SK-N-SH treated with all-trans-retinoic acid at 6 μM for 48 hours (cell line): ENCODE measurements around the gene OR4K14.

ENCODE experiments used
- ATAC-seq: fragments of 200-7000 bp; cut with Tn5 transposase; 3 replicates; pipeline ENCODE4 v1.9.1; 2020; ENCODE audit warnings: mild to moderate bottlenecking, moderate library complexity
- ARNTL ChIP-seq: fragments of 450-650 bp; formaldehyde crosslinking; IDR thresholded peaks from 2 replicates; pipeline ENCODE4 v1.5.0; 2020; ENCODE audit warnings: low read depth, mild to moderate bottlenecking, moderate library complexity, borderline replicate concordance
- BACH2 ChIP-seq: fragments of 250-450 bp; sonication (Bioruptor Pico); IDR thresholded peaks from 2 replicates; pipeline ENCODE4 v1.9.0; 2021; ENCODE audit warnings: mild to moderate bottlenecking, borderline replicate concordance
- CSDC2 ChIP-seq: fragments of 250-450 bp; sonication (Bioruptor Pico); IDR thresholded peaks from 2 replicates; pipeline ENCODE4 v1.5.0; 2020; ENCODE audit warnings: mild to moderate bottlenecking, moderate library complexity
- GLIS3 ChIP-seq: fragments of 250-450 bp; sonication (Bioruptor Pico); IDR thresholded peaks from 2 replicates; pipeline ENCODE4 v1.5.0; 2020; ENCODE audit warnings: mild to moderate bottlenecking, moderate library complexity
- ISL1 ChIP-seq: fragments of 250-450 bp; sonication (Bioruptor Pico); IDR thresholded peaks from 2 replicates; pipeline ENCODE4 v2.1.2; 2022; ENCODE audit warnings: mild to moderate bottlenecking, moderate library complexity
- OSR1 ChIP-seq: fragments of 250-450 bp; sonication (Bioruptor Pico); IDR thresholded peaks from 2 replicates; pipeline ENCODE4 v1.8.0; 2022; ENCODE audit warnings: moderate library complexity, mild to moderate bottlenecking, inconsistent platforms
- PATZ1 ChIP-seq: fragments of 250-450 bp; sonication (Bioruptor Pico); IDR thresholded peaks from 2 replicates; pipeline ENCODE4 v1.8.0; 2020; ENCODE audit warnings: mild to moderate bottlenecking, moderate library complexity, borderline replicate concordance
- POU6F1 ChIP-seq: fragments of 250-450 bp; sonication (Bioruptor Pico); IDR thresholded peaks from 2 replicates; pipeline ENCODE4 v1.8.0; 2021; ENCODE audit warnings: low read depth, mild to moderate bottlenecking, moderate library complexity, borderline replicate concordance
- PPARA ChIP-seq: fragments of 250-450 bp; sonication (Bioruptor Pico); IDR thresholded peaks from 2 replicates; pipeline ENCODE4 v1.5.0; 2020; ENCODE audit warnings: mild to moderate bottlenecking, borderline replicate concordance
- RARB ChIP-seq: fragments of 250-450 bp; sonication (Bioruptor Pico); IDR thresholded peaks from 2 replicates; pipeline ENCODE4 v1.8.0; 2021; ENCODE audit warnings: mild to moderate bottlenecking, moderate library complexity
- SNAI2 ChIP-seq: fragments of 250-450 bp; sonication (Bioruptor Pico); IDR thresholded peaks from 2 replicates; pipeline ENCODE4 v1.5.0; 2020; ENCODE audit warnings: mild to moderate bottlenecking, moderate library complexity
- TCF4 ChIP-seq: fragments of 250-450 bp; sonication (Bioruptor Pico); IDR thresholded peaks from 2 replicates; pipeline ENCODE4 v1.8.0; 2021; ENCODE audit warnings: mild to moderate bottlenecking, moderate library complexity, borderline replicate concordance
- TOX ChIP-seq: fragments of 250-450 bp; sonication (Bioruptor Pico); IDR thresholded peaks from 2 replicates; pipeline ENCODE4 v1.8.0; 2021; ENCODE audit warnings: mild to moderate bottlenecking, moderate library complexity, borderline replicate concordance
- ZC3H10 ChIP-seq: fragments of 250-450 bp; sonication (Bioruptor Pico); IDR thresholded peaks from 2 replicates; pipeline ENCODE4 v1.5.1; 2021; ENCODE audit warnings: mild to moderate bottlenecking, moderate library complexity
- ZFP3 ChIP-seq: fragments of 250-450 bp; sonication (Bioruptor Pico); IDR thresholded peaks from 2 replicates; pipeline ENCODE4 v1.5.0; 2020; ENCODE audit warnings: mild to moderate bottlenecking, moderate library complexity
- ZFP30 ChIP-seq: fragments of 450-650 bp; formaldehyde crosslinking; IDR thresholded peaks from 2 replicates; pipeline ENCODE4 v1.5.0; 2022; ENCODE audit warnings: mild to moderate bottlenecking, moderate library complexity
- ZNF70 ChIP-seq: fragments of 450-650 bp; formaldehyde crosslinking; IDR thresholded peaks from 2 replicates; pipeline ENCODE4 v1.5.0; 2020; ENCODE audit warnings: mild to moderate bottlenecking, moderate library complexity
- ZNF8 ChIP-seq: fragments of 450-650 bp; formaldehyde crosslinking; IDR thresholded peaks from 2 replicates; pipeline ENCODE4 v1.5.0; 2020; ENCODE audit warnings: mild to moderate bottlenecking, moderate library complexity
- TF ChIP-seq, protein P1 (sequence below): fragments of 250-450 bp; sonication (Bioruptor Pico); IDR thresholded peaks from 2 replicates; pipeline ENCODE4 v1.5.1; 2021; ENCODE audit warnings: mild to moderate bottlenecking, moderate library complexity
- TF ChIP-seq, protein P2 (sequence below): fragments of 250-450 bp; sonication (Bioruptor Pico); IDR thresholded peaks from 2 replicates; pipeline ENCODE4 v1.5.1; 2020; ENCODE audit warnings: low read depth, mild to moderate bottlenecking, moderate library complexity
- TF ChIP-seq, protein P3 (sequence below): fragments of 250-450 bp; sonication (Bioruptor Pico); IDR thresholded peaks from 2 replicates; pipeline ENCODE4 v1.5.0; 2020; ENCODE audit warnings: mild to moderate bottlenecking, moderate library complexity

Gene OR4K14

DNA sequence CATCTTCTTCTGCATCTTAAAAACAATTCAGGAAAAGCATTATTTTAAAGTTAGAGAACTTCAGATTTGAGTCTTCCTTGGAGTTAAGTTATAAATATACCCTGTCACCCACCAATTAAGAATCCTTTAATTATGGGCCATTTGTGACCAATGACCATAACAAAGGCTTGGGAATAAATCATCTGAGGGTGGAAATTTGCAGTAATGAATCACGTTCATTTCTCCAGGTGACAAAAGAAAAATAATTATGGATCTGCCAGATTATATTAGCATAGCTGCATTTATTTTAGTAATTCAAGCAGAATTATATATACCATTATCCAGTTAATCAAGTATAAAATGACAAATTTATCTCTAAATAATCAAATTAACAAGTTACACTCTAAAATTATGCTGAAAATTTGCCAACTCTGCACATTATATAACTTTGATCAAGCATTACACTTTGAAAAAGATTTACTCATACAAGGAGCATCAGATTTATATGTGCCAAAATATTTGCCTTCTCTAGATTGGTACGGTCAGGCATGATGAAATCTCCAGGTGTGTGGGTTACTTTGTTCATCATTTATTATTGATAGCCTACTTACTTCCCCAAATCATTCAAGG, at the start of gene OR4K14:
Gene OR4K14 (minus strand): TSS at position 51 of the 609 bp plus-strand sequence. CDS start 4,114 bp downstream, outside the sequence.
- ATAC-seq: no peak
- TF ChIP-seq BACH2 (CRISPR knock-in tag): no peak
- TF ChIP-seq ARNTL: no peak
- no peak for TF ChIP-seq ISL1
- TF ChIP-seq CSDC2 (CRISPR knock-in tag): no peak
- TF ChIP-seq OSR1: no peak
- TF ChIP-seq POU6F1 (CRISPR knock-in tag): no peak
- TF ChIP-seq, protein P1, sequence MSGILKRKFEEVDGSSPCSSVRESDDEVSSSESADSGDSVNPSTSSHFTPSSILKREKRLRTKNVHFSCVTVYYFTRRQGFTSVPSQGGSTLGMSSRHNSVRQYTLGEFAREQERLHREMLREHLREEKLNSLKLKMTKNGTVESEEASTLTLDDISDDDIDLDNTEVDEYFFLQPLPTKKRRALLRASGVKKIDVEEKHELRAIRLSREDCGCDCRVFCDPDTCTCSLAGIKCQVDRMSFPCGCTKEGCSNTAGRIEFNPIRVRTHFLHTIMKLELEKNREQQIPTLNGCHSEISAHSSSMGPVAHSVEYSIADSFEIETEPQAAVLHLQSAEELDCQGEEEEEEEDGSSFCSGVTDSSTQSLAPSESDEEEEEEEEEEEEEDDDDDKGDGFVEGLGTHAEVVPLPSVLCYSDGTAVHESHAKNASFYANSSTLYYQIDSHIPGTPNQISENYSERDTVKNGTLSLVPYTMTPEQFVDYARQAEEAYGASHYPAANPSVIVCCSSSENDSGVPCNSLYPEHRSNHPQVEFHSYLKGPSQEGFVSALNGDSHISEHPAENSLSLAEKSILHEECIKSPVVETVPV (CRISPR knock-in tag): no peak
- no peak for TF ChIP-seq PPARA (CRISPR knock-in tag)
- TF ChIP-seq, protein P2, sequence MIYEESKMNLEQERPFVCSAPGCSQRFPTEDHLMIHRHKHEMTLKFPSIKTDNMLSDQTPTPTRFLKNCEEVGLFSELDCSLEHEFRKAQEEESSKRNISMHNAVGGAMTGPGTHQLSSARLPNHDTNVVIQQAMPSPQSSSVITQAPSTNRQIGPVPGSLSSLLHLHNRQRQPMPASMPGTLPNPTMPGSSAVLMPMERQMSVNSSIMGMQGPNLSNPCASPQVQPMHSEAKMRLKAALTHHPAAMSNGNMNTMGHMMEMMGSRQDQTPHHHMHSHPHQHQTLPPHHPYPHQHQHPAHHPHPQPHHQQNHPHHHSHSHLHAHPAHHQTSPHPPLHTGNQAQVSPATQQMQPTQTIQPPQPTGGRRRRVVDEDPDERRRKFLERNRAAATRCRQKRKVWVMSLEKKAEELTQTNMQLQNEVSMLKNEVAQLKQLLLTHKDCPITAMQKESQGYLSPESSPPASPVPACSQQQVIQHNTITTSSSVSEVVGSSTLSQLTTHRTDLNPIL (CRISPR knock-in tag): no peak
- TF ChIP-seq PATZ1 (CRISPR knock-in tag): no peak
- no peak for TF ChIP-seq ZFP3
- TF ChIP-seq, protein P3, sequence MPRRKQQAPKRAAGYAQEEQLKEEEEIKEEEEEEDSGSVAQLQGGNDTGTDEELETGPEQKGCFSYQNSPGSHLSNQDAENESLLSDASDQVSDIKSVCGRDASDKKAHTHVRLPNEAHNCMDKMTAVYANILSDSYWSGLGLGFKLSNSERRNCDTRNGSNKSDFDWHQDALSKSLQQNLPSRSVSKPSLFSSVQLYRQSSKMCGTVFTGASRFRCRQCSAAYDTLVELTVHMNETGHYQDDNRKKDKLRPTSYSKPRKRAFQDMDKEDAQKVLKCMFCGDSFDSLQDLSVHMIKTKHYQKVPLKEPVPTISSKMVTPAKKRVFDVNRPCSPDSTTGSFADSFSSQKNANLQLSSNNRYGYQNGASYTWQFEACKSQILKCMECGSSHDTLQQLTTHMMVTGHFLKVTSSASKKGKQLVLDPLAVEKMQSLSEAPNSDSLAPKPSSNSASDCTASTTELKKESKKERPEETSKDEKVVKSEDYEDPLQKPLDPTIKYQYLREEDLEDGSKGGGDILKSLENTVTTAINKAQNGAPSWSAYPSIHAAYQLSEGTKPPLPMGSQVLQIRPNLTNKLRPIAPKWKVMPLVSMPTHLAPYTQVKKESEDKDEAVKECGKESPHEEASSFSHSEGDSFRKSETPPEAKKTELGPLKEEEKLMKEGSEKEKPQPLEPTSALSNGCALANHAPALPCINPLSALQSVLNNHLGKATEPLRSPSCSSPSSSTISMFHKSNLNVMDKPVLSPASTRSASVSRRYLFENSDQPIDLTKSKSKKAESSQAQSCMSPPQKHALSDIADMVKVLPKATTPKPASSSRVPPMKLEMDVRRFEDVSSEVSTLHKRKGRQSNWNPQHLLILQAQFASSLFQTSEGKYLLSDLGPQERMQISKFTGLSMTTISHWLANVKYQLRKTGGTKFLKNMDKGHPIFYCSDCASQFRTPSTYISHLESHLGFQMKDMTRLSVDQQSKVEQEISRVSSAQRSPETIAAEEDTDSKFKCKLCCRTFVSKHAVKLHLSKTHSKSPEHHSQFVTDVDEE (CRISPR knock-in tag): no peak
- no peak for TF ChIP-seq ZNF8 (CRISPR knock-in tag)
- no peak for TF ChIP-seq SNAI2 (CRISPR knock-in tag)
- no peak for TF ChIP-seq TCF4
- no peak for TF ChIP-seq RARB

DNA sequence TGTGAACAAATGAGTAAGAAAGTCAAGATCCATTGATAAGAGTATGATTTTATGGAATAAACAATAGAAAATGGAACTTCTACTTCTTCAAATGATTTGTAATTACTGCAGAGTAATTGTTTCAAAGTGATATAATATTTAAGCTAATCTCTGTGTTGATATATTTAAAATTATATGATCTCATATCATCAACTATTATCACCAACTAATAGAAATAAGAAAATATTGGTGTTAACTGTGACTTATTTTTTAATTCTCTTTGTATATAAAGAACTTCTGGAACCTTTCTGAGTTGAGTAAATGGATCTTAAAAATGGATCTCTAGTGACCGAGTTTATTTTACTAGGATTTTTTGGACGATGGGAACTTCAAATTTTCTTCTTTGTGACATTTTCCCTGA, 40.6 kb upstream of the OR4K14 start, which contains the start of gene OR4L1:
Gene OR4L1 (plus strand): TSS at position 301 of the 400 bp plus-strand sequence. CDS start 0 bp downstream, at position 301.
- ATAC-seq: no peak
- TF ChIP-seq ZNF8 (CRISPR knock-in tag): no peak
- TF ChIP-seq GLIS3 (CRISPR knock-in tag): no peak
- TF ChIP-seq TOX (CRISPR knock-in tag): no peak
- no peak for TF ChIP-seq POU6F1 (CRISPR knock-in tag)
- no peak for TF ChIP-seq RARB
- TF ChIP-seq OSR1: no peak
- no peak for TF ChIP-seq ZNF70 (CRISPR knock-in tag)

GRCh38 chr14:20048202-20048601, 29.1 kb upstream of the OR4K14 start:
- no peak for ATAC-seq
- TF ChIP-seq PATZ1 (CRISPR knock-in tag): no peak
- no peak for TF ChIP-seq SNAI2 (CRISPR knock-in tag)
- TF ChIP-seq, protein P1 (CRISPR knock-in tag): no peak
- no peak for TF ChIP-seq ZC3H10
- no peak for TF ChIP-seq CSDC2 (CRISPR knock-in tag)
- no peak for TF ChIP-seq POU6F1 (CRISPR knock-in tag)
- no peak for TF ChIP-seq ZFP30 (CRISPR knock-in tag)
- no peak for TF ChIP-seq TOX (CRISPR knock-in tag)
- TF ChIP-seq ISL1: no peak
- no peak for TF ChIP-seq PPARA (CRISPR knock-in tag)
